Fibroblast of peridontal ligament (primary cell): ENCODE data around the gene TEAD2.

Experiments
- DNase-seq: peaks from one replicate; pipeline ENCODE4 v3.0.0-alpha.2; 2010; ENCODE audit errors: extremely low read depth

Gene TEAD2

DNA sequence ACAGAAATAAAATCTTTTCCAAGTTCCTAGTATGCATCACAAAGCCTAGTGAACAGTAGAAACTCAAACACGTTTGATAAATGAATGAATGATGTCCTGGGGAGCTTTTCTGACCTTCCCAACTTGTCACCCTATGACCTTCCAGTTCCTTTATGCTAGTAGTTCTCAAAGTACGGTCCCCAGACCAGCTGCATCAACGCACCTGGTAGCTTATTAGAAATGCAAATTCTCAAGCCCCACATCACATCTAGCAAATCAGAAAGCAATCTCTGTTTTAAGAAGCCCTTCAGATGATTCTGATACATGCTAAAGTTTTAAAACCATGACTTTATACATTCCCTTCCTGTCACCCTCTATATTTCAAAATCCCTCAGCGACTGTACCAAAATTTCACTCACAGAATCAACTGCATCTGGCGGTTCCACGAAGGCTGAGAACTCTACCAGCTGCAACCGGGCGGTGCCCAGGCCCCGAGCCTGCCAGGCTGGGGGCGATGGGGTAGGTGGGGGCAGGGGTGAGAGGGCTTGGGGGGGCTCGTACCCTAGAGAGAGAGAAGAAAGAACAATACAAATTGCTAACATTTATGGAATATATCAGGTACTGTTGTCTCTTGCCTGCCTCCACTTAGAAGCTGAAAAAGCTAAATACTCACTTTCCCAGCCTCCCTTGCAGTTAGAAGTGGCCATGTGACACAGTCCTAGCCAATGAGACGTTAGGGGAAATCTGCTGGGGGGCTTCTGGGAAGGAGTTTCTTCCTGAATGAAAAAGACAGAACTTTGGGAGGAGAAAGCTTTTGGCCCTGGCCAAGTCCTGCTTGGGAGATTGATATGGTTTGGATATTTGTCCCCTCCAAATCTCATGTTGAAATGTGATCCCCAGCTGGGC is 13.7 kb downstream of the TEAD2 start:
- no peak for DNase-seq

DNA sequence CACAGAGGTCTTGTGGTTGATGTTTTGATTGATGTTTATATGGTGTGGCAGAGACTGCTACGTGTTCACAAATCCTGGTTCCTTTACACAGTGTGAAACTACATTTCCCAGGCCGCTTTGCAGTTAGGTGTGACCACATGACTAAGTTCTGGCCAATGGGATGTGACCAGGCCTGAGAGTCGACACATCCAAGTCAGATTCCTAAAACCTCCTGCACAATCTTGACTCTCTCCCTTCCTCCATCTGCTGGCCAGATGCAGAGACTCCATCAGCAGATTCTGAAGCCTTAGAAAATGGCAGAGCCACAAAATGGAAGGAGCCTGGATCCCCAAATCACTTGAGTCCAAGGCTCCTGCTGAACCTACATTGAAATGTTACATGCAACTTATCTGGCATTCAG is 14.4 kb downstream of the TEAD2 start:
- DNase-seq: peak; percentile 74

DNA sequence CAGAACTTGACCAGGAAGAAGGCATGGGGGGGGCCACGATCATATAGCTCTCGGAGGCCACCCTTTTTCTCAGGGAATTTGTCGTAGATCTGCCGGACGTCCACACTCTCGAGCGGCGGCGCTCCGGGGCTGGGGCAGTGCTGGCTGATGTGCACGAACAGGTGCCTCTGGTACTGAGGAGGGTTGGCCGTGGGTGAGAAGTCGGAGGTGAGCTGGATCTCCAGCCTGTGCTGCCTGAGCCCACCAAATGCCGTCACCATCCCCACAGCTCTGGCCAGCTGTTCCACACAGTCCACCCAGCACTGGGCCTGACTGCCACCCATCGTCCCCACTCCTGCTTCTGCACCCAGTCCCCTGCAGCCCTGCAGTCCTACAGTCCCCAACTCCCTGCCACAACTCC is 15.0 kb downstream of the TEAD2 start:
- DNase-seq: no peak

DNA sequence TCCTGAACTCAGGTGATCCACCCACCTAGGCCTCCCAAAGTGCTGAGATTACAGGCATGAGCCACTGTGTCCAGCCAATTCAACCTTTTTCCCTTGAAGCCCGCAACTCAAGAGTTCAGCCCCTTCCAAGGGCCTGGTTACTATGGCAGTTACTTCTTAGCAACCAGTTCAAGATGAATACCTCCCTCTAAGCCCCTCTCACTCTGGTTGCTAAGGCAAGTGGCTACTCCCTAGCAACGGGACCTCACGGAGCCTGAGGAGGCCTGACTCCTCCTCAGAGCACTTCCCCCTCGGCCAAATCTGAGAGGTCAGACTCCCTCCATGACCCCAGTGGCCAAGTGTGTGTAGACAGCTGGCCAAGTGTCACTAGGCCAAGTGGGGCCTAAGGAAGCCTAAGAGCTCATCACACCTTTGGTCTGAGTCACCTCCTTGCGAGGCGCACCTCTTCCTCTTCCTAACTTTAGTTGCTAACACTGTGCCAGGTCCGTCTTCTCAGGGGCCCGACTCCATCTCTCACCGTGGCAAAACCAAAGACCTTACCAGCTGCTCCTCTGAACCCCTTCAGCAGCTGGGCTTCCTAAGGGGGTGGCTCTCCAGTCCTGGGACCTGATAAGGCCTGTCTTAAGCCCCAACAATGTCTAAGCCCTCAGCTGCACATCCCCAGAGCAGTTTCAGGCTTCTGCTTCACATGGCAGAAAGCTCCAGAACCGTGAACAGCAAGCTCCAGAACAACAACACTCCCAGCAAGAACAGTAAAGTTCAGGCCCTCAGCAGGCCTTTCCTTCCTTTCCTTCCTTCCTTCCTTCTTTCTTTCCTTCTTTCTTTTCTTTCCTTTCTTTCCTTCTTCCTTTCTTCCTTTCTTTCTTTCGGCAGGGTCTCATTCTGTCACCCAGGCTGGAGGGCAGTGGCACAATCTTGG is 17.5 kb downstream of the TEAD2 start:
- DNase-seq: no peak

- no peak for DNase-seq
Observed at GRCh38 chr19:49343123-49343522, 19.1 kb downstream of the TEAD2 start.

DNA sequence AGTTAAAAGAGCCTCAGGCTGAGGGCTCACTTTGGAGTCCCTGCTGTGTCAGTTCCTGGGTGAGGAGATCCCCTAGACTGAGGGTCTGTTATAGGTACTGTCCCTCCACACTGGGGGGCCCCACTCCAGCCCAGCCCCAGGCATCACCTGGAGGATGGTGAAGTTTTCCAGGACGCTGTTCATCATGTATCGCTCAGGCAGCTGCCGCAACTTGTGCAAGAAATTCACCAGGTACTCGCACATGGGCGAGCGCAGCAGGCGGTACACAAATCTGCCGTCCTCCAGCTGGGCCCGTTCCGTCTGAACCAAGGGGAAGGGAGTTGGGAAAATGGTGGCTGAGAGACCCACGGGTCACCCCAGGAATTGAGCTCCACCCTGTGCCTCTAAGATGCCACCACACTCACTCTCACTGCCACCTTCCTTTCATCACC is 19.9 kb downstream of the TEAD2 start:
- DNase-seq: no peak

DNA sequence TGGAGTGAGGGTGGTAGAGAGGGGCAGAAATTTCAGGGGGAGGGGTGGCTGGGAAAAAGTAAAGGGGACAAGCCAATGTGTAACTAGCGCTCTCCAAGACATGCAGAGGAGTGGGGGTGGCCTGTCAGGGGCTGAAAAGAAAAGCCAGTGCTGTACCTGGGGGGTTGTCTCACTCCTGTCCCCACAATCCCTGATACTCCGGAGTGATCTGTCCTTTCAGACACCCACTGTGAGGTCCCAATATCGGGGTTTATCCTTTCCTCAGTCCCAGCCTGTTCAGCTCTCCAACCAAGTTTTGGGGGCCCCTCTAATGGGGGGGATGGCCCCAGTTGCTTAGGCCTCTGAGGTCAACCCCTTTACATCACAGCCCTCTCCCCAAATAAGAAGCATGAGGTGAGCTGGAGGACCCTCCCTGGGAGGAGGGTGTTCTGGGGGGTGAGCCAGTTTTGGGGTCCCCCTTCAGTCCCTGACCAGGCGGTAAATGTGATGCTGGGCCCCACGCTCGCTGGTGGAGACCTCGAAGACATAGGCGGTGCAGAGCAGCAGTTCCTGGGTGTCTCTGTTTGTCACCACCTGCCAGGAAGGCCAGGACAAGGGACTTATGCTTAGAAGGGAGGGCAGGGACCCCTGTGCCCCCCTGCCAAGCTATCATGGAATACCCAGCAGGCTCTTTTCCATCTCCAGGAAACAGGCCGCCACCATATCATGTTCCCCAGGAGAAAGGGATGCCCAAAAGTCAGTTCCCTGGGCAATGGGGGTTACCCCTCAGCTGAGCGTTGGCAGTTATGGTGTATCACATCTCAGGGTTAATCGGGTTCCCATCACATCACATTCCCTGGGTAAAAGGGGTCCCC is 21.1 kb downstream of the TEAD2 start:
- DNase-seq: no peak

DNA sequence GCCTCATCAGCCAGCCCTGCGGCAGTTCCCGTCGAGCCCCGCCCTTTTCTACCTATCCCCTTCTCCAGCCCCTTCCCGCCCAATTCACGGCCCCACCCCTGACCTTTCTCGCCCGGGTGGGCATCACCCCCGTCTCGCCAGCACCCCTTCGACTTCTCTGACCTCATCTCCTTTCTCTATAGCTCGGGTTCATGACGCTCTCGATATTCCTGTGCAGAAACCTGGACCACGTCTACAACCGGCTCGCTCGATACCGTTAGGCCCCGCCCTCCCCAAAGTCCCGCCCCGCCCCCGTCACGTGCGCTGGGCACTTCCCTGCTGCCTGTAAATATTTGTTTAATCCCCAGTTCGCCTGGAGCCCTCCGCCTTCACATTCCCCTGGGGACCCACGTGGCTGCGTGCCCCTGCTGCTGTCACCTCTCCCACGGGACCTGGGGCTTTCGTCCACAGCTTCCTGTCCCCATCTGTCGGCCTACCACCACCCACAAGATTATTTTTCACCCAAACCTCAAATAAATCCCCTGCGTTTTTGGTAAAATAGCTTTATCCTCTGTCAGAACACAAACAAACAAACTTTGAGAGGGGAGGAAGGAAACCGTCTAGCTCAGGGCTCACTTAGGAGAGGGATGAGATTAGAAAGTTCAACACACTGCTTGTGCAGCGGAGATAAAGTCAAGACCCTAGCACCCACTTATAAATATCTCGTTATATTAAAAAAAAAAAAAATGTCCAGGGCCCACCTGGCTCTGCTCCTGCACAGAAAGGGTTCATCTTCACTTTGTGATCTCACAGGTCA is 21.9 kb downstream of the TEAD2 start:
- DNase-seq: no peak

- DNase-seq: peak; percentile 71
Observed at GRCh38 chr19:49339301-49340068, 22.7 kb downstream of the TEAD2 start.

DNA sequence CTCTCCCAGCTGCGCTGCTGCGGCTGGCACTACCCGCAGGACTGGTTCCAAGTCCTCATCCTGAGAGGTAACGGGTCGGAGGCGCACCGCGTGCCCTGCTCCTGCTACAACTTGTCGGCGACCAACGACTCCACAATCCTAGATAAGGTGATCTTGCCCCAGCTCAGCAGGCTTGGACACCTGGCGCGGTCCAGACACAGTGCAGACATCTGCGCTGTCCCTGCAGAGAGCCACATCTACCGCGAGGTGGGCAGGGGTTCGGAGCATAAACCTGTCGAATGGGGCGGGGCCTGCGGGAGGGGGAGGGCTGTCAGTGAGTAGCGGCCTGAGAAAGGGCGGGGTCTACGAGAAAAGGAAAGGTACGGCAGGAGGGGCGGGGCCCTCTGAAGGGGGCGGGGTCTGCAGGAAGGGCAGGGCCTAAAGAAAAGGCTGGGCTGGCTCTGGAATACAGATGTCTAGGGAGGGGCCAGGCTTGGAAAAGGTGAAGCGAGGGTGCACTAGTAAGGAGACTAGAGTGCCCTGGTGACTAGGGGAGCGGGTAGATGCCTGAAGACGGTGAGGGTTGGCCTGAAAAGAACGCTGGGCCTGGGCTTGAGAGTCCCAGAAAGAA is 23.4 kb downstream of the TEAD2 start:
- no peak for DNase-seq

- no peak for DNase-seq
Observed at GRCh38 chr19:49338023-49338677, 24.1 kb downstream of the TEAD2 start.

- no peak for DNase-seq
Observed at GRCh38 chr19:49337267-49338022, 24.8 kb downstream of the TEAD2 start.

DNA sequence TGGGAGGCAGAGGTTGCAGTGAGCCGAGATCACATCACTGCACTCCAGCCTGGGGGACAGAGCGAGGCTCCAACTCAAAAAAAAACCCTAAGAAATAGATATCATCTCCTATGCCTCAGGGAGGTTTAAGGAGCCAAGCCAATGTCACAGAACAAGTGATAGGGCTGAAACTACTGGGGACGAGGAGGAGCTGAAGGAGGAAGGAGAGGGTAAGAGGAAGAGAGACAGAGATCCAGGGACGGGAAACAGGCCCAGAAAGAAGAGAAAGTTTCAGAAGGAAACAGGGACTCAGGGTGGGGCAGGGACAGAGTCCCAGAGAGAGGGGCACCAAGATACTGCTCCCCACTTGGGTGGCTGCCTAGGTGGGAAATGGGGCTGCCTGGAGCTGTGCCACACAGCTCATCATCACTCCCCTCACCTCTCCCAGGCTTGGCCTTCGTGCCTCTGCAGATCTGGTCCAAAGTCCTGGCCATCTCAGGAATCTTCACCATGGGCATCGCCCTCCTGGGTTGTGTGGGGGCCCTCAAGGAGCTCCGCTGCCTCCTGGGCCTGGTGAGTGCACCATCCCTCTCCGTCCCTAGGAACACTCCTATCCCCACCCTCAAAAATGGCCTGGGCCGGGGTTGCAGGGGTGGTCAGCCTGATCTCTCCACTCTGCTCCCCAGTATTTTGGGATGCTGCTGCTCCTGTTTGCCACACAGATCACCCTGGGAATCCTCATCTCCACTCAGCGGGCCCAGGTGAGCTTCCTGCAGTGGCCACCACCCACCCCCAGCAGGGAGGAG is 25.5 kb downstream of the TEAD2 start:
- DNase-seq: no peak

- no peak for DNase-seq
Observed at GRCh38 chr19:49335784-49336481, 26.3 kb downstream of the TEAD2 start.

- no peak for DNase-seq
Observed at GRCh38 chr19:49335071-49335783, 27.0 kb downstream of the TEAD2 start, which contains the start of gene CD37. Gene CD37 (plus strand): TSS chr19:49335406. CDS start chr19:49335541, 135 bp downstream.

GRCh38 chr19:49333811-49334288 is 28.4 kb downstream of the TEAD2 start:
- DNase-seq: no peak
